AG10803 (cell line): ENCODE data around the gene ATG12.
"Not testable (repeated sequence)": the region's sequence is repeated elsewhere in the genome, so short reads cannot be mapped to it uniquely, and the experiment has no call there.

Experiments
- DNase-seq: peaks from one replicate; pipeline ENCODE4 v3.0.0; 2010; ENCODE audit warnings: low read depth
- H3K4me3 ChIP-seq: 2 replicates; pipeline ENCODE4 v1.5.1; 2011; ENCODE audit warnings: mild to moderate bottlenecking, low read length, control low read depth
- TF ChIP-seq, protein P1 (sequence below): conservative IDR thresholded peaks from 2 replicates; pipeline ENCODE4 v1.5.1; 2011; ENCODE audit warnings: mild to moderate bottlenecking, low read length, control low read depth, inconsistent platforms

ATG12 gene

DNA sequence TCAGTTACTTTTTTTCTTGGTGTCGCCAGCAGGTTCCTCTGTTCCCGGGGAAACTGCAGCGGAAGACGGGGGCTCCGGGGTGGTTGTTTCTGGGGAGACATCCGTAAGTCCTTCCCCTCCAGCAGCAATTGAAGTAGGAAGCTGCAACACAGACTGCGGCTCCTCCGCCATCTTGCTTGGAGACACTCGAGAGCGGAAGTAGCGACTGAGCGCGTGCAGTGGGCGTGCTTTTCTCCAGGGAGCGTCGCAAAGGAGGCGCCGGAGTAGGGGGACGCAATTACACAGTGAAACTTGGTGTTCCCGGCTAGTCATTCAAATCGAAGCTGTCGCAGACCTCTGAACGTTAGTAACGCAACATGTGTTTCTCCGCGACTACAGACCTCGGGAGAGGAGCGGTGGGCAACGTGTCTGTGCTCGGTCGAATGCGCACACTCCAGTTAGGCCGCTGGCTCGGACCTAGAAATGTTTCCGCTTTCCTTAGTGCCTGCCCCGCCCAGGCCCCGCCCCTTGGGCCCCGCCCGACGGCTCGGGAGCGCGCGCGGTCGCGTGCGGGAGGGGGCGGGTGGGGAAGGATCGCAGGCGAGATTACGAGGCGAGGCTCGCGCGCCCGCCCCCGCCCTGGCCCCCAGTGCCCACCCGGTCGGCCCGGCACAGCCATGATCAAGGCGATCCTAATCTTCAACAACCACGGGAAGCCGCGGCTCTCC, at the start of gene ATG12, which contains the start of gene AP3S1:
TSS of gene ATG12 (minus strand) at position 184 of the 707 bp plus-strand sequence. CDS start at position 171, 13 bp downstream.
TSS of gene AP3S1 (plus strand) at position 554 of the 707 bp plus-strand sequence. CDS start at position 657, 103 bp downstream.
- peak; percentile 91 for DNase-seq
- TF ChIP-seq, protein P1, sequence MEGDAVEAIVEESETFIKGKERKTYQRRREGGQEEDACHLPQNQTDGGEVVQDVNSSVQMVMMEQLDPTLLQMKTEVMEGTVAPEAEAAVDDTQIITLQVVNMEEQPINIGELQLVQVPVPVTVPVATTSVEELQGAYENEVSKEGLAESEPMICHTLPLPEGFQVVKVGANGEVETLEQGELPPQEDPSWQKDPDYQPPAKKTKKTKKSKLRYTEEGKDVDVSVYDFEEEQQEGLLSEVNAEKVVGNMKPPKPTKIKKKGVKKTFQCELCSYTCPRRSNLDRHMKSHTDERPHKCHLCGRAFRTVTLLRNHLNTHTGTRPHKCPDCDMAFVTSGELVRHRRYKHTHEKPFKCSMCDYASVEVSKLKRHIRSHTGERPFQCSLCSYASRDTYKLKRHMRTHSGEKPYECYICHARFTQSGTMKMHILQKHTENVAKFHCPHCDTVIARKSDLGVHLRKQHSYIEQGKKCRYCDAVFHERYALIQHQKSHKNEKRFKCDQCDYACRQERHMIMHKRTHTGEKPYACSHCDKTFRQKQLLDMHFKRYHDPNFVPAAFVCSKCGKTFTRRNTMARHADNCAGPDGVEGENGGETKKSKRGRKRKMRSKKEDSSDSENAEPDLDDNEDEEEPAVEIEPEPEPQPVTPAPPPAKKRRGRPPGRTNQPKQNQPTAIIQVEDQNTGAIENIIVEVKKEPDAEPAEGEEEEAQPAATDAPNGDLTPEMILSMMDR, result 0 out of 2 replicates have a peak, but pooled peaks have one; percentile 8
- peak within 1 kb of the TSS; percentile 77 for H3K4me3 ChIP-seq

DNA sequence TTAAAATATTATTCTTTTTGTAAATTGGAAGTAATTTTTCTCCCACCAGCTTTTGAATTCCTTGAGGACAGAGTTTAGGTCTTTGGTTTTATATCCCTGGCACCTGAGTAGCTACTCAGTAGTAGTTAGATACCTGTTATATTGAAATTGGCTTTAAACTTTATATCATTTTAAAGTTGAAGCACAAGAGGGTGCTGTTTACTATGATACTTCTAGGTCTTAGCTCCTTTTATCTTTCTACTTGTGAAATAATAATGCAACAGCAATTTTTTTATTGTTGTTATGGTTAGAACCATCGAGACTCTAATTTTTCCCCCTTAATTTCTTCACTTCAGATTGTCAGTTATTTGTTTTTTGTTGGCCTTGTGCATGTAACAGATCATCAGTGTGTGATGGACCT, 46.7 kb upstream of the ATG12 start:
- H3K4me3 ChIP-seq, result no peak overlapping the region
- TF ChIP-seq, protein P1, result peak; percentile 54
- DNase-seq, result peak; percentile 45

DNA sequence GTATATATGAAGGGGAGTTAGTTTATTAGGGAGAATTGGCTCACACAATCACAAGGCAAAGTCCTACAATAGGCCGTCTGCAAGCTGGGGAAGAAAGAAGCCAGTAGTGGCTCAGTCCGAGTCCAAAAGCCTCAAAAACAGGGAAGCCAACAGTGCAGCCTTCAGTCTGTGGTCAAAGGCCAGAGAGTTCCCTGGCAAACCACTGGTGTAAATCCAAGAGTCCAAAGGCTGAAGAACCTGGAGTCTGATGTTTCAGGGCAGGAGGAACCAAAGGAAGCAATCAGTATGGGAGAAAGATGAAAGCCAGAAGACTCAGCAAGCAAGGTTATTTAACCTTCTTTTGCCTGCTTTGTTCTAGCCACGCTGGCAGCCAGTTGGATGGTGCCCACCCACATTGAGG, 43.8 kb upstream of the ATG12 start:
- not testable (repeated sequence) for DNase-seq, H3K4me3 ChIP-seq

DNA sequence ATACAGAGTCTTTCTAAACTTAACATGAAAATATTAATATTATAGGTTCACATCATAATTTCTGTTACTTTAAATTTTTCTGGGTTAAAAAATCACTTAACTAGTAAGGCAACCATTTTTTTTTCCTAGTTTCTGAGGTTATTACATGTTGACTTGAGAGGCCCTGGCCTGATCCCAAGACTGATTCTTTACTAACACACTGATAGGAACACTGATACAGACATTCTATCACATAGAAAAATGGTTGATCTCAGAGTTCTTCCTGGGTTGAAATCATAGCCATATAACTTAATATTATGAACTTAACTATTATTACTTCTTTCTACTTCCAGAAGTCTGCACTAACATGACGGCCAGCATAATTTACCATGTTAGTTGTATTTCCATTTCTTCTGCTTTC, 43.3 kb upstream of the ATG12 start:
- no peak overlapping the region for H3K4me3 ChIP-seq
- TF ChIP-seq, protein P1, result no peak
- no peak for DNase-seq

DNA sequence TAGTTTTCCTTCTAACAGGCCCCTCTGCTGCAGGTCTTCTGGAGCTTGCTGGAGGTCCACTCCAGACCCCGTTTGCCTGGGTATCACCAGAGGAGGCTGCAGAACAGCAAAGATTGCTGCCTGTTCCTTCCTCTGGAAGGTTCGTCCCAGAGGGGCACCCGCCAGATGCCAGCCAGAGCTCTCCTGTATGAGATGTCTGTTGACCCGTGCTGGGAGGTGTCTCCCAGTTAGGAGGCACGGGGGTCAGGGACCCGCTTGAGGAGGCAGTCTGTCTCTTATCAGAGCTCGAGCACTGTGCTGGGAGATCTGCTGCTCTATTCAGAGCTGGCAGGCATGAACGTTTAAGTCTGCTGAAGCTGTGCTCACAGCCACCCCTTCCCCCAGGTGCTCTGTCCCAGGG, 41.1 kb upstream of the ATG12 start:
- H3K4me3 ChIP-seq, DNase-seq: not testable (repeated sequence)

DNA sequence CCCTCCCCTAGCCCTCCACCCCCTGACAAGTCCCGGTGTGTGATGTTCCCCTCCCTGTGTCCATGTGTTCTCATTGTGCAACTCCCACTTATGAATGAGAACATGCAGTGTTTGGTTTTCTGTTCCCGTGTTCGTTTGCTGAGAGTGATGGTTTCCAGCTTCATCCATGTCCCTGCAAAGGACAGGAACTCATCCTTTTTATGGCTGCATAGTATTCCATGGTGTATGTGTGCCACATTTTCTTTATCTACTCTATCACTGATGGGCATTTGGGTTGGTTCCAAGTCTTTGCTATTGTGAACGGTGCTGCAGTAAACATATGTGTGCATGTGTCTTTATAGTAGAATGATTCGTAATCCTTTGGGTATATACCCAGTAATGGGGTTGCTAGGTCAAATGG, 36.0 kb upstream of the ATG12 start:
- H3K4me3 ChIP-seq, DNase-seq: not testable (repeated sequence)

DNA sequence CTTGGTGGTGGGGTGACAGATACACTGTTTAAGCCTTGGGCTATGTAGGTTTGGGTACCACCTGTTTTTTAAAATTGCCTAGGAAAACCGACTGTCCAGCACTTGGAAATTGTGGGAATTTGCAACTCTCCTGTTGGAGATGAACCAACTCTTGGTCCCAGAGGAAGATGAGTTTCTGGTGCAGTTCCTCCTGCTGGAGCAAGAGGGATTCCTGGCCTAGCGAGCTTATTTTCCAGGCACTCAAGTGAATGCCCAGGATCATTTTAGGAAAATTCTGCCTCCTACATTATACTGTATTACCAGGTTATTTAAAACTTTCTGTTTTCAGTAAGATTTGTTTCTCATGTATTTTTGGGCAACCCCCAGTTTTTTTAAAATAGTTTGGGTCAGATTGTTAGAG, 34.1 kb upstream of the ATG12 start:
- no peak for DNase-seq
- TF ChIP-seq, protein P1, result no peak; the same call in 1 of the 2 replicates

DNA sequence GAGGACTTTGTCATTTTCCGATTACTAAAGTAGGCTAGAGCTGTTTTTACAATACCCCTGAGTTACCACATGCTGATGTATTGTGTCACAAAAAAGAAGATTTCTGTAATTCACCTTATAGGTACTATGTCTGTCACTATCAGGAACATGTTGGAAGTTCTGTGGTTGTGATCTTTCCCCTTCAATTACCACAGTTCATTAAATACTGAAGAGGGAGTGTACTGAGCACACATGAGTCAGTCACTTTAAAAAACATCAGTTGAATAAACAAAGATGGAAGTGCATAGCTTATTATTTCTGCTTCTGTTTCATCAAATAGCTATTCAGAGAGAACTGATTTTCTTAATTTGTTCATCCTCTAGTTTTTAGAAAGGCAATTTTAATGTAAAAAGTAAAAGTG, 32.0 kb upstream of the ATG12 start:
- peak; percentile 15 for DNase-seq
- TF ChIP-seq, protein P1, result no peak
- no peak overlapping the region for H3K4me3 ChIP-seq

More for the DNA sequence above, 34.1 kb upstream of the ATG12 start:
- no peak overlapping the region for H3K4me3 ChIP-seq
